Fibroblast of villous mesenchyme (primary cell): ENCODE results near the gene ZNF189. TPM values are rescaled to one million over a fixed set of nuclear protein-coding genes. Genes with fewer than 3 reads are reported as not detected.
A peak's percentile ranks its signal among the peaks of the same experiment; 100 is the strongest.

Source experiments
- DNase-seq: peaks from one replicate; pipeline ENCODE4 v3.0.0-alpha.2; 2010; ENCODE audit warnings: low read depth
- H3K4me3 ChIP-seq: 2 replicates; pipeline ENCODE4 v1.5.1; 2011; ENCODE audit warnings: low read depth, mild to moderate bottlenecking, low read length
- total RNA-seq: library from RNA; depleted of rRNA; stranded (reverse); fragments of >200 nt; gene quantifications from 2 replicates; pipeline ENCODE4 v1.2.3, GENCODE V29; 2012
- TF ChIP-seq, protein P1 (sequence below): IDR thresholded peaks from 2 replicates; pipeline ENCODE4 v1.5.1; 2012; ENCODE audit warnings: low read depth, mild to moderate bottlenecking, low read length; ENCODE audit not compliant: insufficient read depth

The ZNF189 gene
- total RNA-seq, 1 donor, result 23.7 TPM

- no peak for DNase-seq
- TF ChIP-seq, protein P1, sequence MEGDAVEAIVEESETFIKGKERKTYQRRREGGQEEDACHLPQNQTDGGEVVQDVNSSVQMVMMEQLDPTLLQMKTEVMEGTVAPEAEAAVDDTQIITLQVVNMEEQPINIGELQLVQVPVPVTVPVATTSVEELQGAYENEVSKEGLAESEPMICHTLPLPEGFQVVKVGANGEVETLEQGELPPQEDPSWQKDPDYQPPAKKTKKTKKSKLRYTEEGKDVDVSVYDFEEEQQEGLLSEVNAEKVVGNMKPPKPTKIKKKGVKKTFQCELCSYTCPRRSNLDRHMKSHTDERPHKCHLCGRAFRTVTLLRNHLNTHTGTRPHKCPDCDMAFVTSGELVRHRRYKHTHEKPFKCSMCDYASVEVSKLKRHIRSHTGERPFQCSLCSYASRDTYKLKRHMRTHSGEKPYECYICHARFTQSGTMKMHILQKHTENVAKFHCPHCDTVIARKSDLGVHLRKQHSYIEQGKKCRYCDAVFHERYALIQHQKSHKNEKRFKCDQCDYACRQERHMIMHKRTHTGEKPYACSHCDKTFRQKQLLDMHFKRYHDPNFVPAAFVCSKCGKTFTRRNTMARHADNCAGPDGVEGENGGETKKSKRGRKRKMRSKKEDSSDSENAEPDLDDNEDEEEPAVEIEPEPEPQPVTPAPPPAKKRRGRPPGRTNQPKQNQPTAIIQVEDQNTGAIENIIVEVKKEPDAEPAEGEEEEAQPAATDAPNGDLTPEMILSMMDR, result no peak
- no peak overlapping the region for H3K4me3 ChIP-seq
Measured at GRCh38 chr9:101393135-101393534, 5.5 kb upstream of the ZNF189 start.

DNA sequence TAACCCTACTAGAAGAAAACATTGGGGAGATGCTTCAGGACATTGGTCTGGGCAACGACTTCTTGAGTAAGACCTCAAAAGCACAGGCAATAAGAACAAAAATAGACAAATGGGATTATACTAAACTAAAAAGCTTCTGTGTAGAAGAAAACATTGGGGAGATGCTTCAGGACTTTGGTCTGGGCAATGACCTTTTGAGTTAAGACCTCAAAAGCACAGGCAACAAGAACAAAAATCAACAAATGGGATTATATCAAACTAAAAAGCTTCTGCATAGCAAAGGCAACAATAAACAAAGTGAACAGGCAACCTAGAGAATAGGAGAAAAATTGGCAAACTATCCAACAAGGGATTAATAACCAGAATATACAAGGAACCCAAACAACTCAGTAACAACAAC, 4.0 kb upstream of the ZNF189 start:
- TF ChIP-seq, protein P1, result no peak
- DNase-seq, result no peak

GRCh38 chr9:101397746-101398067, 944 bp upstream of the ZNF189 start:
- peak overlapping the region; percentile 90 for H3K4me3 ChIP-seq
- TF ChIP-seq, protein P1, result no peak
- no peak for DNase-seq

More for the DNA sequence above, 4.0 kb upstream of the ZNF189 start:
- no peak overlapping the region for H3K4me3 ChIP-seq

GRCh38 chr9:101398930-101399642, 435 bp downstream of the ZNF189 start:
- peak overlapping the region; percentile 90 for H3K4me3 ChIP-seq
- peak; percentile 40 for DNase-seq
- TF ChIP-seq, protein P1, result no peak

- H3K4me3 ChIP-seq, result peak overlapping the region; percentile 90
- TF ChIP-seq, protein P1, result no peak
- no peak for DNase-seq
Measured at GRCh38 chr9:101399643-101399970, 956 bp downstream of the ZNF189 start.

GRCh38 chr9:101400120-101400519, 1.5 kb downstream of the ZNF189 start:
- peak overlapping the region; percentile 90 for H3K4me3 ChIP-seq
- peak; percentile 15 for DNase-seq
- TF ChIP-seq, protein P1, result no peak

GRCh38 chr9:101403516-101404285, 5.0 kb downstream of the ZNF189 start:
- H3K4me3 ChIP-seq, result no peak overlapping the region
- TF ChIP-seq, protein P1, result no peak
- DNase-seq, result no peak
